ENCODE data around the gene TXNRD1. TPM values are rescaled to one million over a fixed set of nuclear protein-coding genes. Genes with fewer than 3 reads are reported as not detected.

The TXNRD1 gene
- polyA plus RNA-seq, 3 donors = 50.2 to 69.5 (median 63.3) TPM

Other genes with a start within 250 kb of the TXNRD1 start
- gene TDG, start 249.9 kb upstream of the TXNRD1 start, polyA plus RNA-seq (ENCODE audit: insufficient read length in 3 of 3) = 10 to 100 TPM; 51.1 to 64.6 (median 53.0) TPM
- 10 to 100 TPM in 2 of 3 donors, 1 to 10 TPM in 1; 7.0 to 12.1 (median 11.6) TPM for gene GLT8D2, start 165.6 kb upstream of the TXNRD1 start, polyA plus RNA-seq (ENCODE audit: insufficient read length in 3 of 3)
- gene HCFC2, start 151.2 kb upstream of the TXNRD1 start, polyA plus RNA-seq (ENCODE audit: insufficient read length in 3 of 3) = 10 to 100 TPM; 14.8 to 19.0 (median 16.2) TPM
- 100 to 1,000 TPM in 1 of 3 donors, 10 to 100 TPM in 2; 82.2 to 118 (median 97.6) TPM for gene NFYB, start 77.6 kb upstream of the TXNRD1 start, polyA plus RNA-seq (ENCODE audit: insufficient read length in 3 of 3)
- gene EID3, start 88.0 kb downstream of the TXNRD1 start, polyA plus RNA-seq (ENCODE audit: insufficient read length in 3 of 3) = 1 to 10 TPM; 3.9 to 4.9 (median 4.1) TPM
- 1 to 10 TPM; 7.0 to 8.0 (median 7.5) TPM for gene CHST11, start 241.2 kb downstream of the TXNRD1 start, polyA plus RNA-seq (ENCODE audit: insufficient read length in 3 of 3)

All from renal cortex interstitium (tissue), 3 donors.